OCI-M2 (cell line): ENCODE results near the gene CAMK2D.
"Not testable (repeated sequence)": the region's sequence is repeated elsewhere in the genome, so short reads cannot be mapped to it uniquely, and the experiment has no call there.

Experiments
- DNase-seq: peaks from one replicate; lab custom pipeline; 2025; ENCODE audit not compliant: unreplicated experiment; lab: John Stamatoyannopoulos, UW

The CAMK2D gene

GRCh38 chr4:113761620-113762185 lies at the start of gene CAMK2D:
TSS of gene CAMK2D (minus strand) at chr4:113761738. CDS start at chr4:113761068, 670 bp downstream.
- no peak for DNase-seq

GRCh38 chr4:113810906-113811305 lies 49.4 kb upstream of the CAMK2D start:
- DNase-seq, result no peak

GRCh38 chr4:113809311-113809710 lies 47.8 kb upstream of the CAMK2D start:
- no peak for DNase-seq

- no peak for DNase-seq
Observed at GRCh38 chr4:113806850-113807249, 45.3 kb upstream of the CAMK2D start.

GRCh38 chr4:113801882-113802281 lies 40.3 kb upstream of the CAMK2D start:
- no peak for DNase-seq

- not testable (repeated sequence) for DNase-seq
Observed at GRCh38 chr4:113796381-113796780, 34.8 kb upstream of the CAMK2D start.

GRCh38 chr4:113790478-113790877 lies 28.9 kb upstream of the CAMK2D start:
- DNase-seq, result no peak

GRCh38 chr4:113788888-113789287 lies 27.4 kb upstream of the CAMK2D start:
- DNase-seq, result no peak

- no peak for DNase-seq
Observed at GRCh38 chr4:113785781-113786180, 24.2 kb upstream of the CAMK2D start.

- DNase-seq, result no peak
Observed at GRCh38 chr4:113784497-113785250, 23.1 kb upstream of the CAMK2D start.

- no peak for DNase-seq
Observed at GRCh38 chr4:113783701-113784100, 22.2 kb upstream of the CAMK2D start.

GRCh38 chr4:113783289-113783688 lies 21.8 kb upstream of the CAMK2D start:
- no peak for DNase-seq

GRCh38 chr4:113781439-113782040 lies 20.0 kb upstream of the CAMK2D start:
- no peak for DNase-seq

GRCh38 chr4:113776679-113777078 lies 15.1 kb upstream of the CAMK2D start:
- no peak for DNase-seq

- no peak for DNase-seq
Observed at GRCh38 chr4:113776016-113776415, 14.5 kb upstream of the CAMK2D start.

GRCh38 chr4:113773756-113774155 lies 12.2 kb upstream of the CAMK2D start:
- no peak for DNase-seq

GRCh38 chr4:113773014-113773413 lies 11.5 kb upstream of the CAMK2D start:
- no peak for DNase-seq

- no peak for DNase-seq
Observed at GRCh38 chr4:113772319-113772718, 10.8 kb upstream of the CAMK2D start.

GRCh38 chr4:113769744-113770143 lies 8.2 kb upstream of the CAMK2D start:
- no peak for DNase-seq

GRCh38 chr4:113768952-113769351 lies 7.4 kb upstream of the CAMK2D start:
- no peak for DNase-seq

GRCh38 chr4:113766882-113767281 lies 5.3 kb upstream of the CAMK2D start:
- DNase-seq, result no peak

GRCh38 chr4:113764720-113765264 lies 3.3 kb upstream of the CAMK2D start:
- DNase-seq, result no peak
